Kidney (tissue), 14 donors: ENCODE measurements around the gene SIGLEC6. TPM values are rescaled to one million over a fixed set of nuclear protein-coding genes. Genes with fewer than 3 reads are reported as not detected.

Source experiments
- DNase-seq, 5 donors: peaks; one replicate each; pipeline ENCODE4 v3.0.0-alpha.2; 2013 to 2020
- FAIRE-seq: peaks from 2 replicates; lab custom pipeline; 2012; peaks lifted over from hg19 to GRCh38; lab: Jason Lieb, UNC
- H3K27ac ChIP-seq, 2 donors: one replicate each; pipeline ENCODE4 v1.7.0; 2013; ENCODE audit warnings: low read depth in 2 of 2, low read length in 2 of 2, inconsistent platforms in 1 of 2
- H3K27me3 ChIP-seq: one replicate; pipeline ENCODE4 v1.7.1; 2013; ENCODE audit warnings: low read length, inconsistent platforms; ENCODE audit not compliant: control insufficient read depth, insufficient read depth
- H3K36me3 ChIP-seq, 3 donors: one replicate each; pipeline versions ENCODE4 v1.7.0 to v1.7.1; 2013; ENCODE audit warnings: low read length in 3 of 3, control low read depth in 1 of 3, inconsistent platforms in 1 of 3; ENCODE audit not compliant: insufficient read depth in 3 of 3, control insufficient read depth in 2 of 3
- H3K4me1 ChIP-seq, 3 donors: one replicate each; pipeline versions ENCODE4 v1.7.0 to v1.7.1; 2013; ENCODE audit warnings: low read length in 3 of 3, inconsistent platforms in 1 of 3, low read depth in 1 of 3; ENCODE audit not compliant: control insufficient read depth in 2 of 3, insufficient read depth in 2 of 3
- H3K4me3 ChIP-seq, 3 donors: one replicate each; pipeline versions ENCODE4 v1.7.0 to v1.8.1; 2013; ENCODE audit warnings: low read length in 3 of 3, control low read depth in 1 of 3, inconsistent platforms in 1 of 3
- H3K9ac ChIP-seq, 3 donors: one replicate each; pipeline versions ENCODE4 v1.7.0 to v1.7.1; 2013; ENCODE audit warnings: low read length in 3 of 3, control low read depth in 1 of 3, inconsistent platforms in 1 of 3
- H3K9me3 ChIP-seq, 3 donors: one replicate each; pipeline versions ENCODE4 v1.7.0 to v1.7.1; 2013; ENCODE audit warnings: low read length in 3 of 3, control low read depth in 1 of 3, inconsistent platforms in 1 of 3; ENCODE audit not compliant: control insufficient read depth in 2 of 3, insufficient read depth in 1 of 3
- intact Hi-C: fragments of 100-400 bp; cut with DNase I; formaldehyde crosslinking; loops from one replicate; pipeline ENCODE4 v1.11.1; 2022
- polyA plus RNA-seq: library from polyadenylated mRNA; stranded (reverse); fragments of 350-450 nt; fragmentation: Illumina TruSeq; extraction: RNeasy Lipid Tissue Mini Kit (QIAGEN cat#74804); gene quantifications from one replicate; pipeline ENCODE4 v1.2.3, GENCODE V29; 2014; ENCODE audit warnings: low read depth, low replicate concordance; ENCODE audit not compliant: insufficient read depth
- total RNA-seq: library from RNA; stranded (reverse); fragmentation: NEBNext Ultra II Directional; extraction: Animal tissue kit (Norgen Biotek cat#: 25700); gene quantifications from one replicate; pipeline ENCODE4 v1.2.1, GENCODE V29; 2021
- TF ChIP-seq, protein P1 (sequence below): IDR thresholded peaks from 3 replicates; pipeline ENCODE4 v1.5.1; 2012; ENCODE audit warnings: mild to moderate bottlenecking, moderate library complexity, borderline replicate concordance; ENCODE audit not compliant: insufficient read depth; ENCODE audit errors: extremely low read depth
- donor health status: control.
- donor health status: control.
- donor health status: control.
- donor health status: control.
- donor health status: control.
- donor health status: DM: yes; HTN: yes; CAD: no.
- donor health status: Normal renal cell carcinoma (clear cell type).

SIGLEC6 gene
- total and polyA plus RNA-seq, 2 donors from 2014 or later = 4.8 TPM; not detected in 1

DNA sequence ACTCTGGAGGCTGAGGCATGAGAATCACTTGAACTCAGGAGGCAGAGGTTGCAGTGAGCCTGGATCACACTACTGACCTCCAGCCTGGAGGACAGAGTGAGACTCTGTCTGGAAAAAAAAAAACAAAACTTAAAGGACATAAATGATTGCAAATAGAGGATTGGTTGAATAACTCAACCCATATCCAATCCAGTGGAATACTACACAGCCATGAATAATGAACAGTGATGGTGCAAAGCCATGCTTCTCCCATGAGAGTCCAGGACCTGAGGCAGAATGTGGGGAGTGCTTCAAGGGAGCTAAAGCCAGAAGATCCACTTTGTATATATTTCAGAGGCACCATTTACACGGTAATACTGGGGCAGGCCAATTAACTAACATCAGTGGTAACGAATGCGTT lies 55.3 kb downstream of the SIGLEC6 start:
- no peak for DNase-seq
- intact Hi-C loops = loop anchor here (10.0 kb wide), 1 partner anchor 169 kb away; the partner anchor contains the start of gene SIGLEC14
- Histone ChIP-seq H3K4me3 (no peak overlapping the region), H3K27me3 (no peaks in the 10 kb centered on the region), H3K4me1 (no peaks in the 10 kb centered on the region), H3K9me3 (peaks cover 0 to 3% (median 0%) of the 10 kb centered on the region in 3 donors), H3K9ac (no peak overlapping the region), H3K27ac (no peak overlapping the region), H3K36me3 (no peaks in the 10 kb centered on the region)
- TF ChIP-seq, protein P1, sequence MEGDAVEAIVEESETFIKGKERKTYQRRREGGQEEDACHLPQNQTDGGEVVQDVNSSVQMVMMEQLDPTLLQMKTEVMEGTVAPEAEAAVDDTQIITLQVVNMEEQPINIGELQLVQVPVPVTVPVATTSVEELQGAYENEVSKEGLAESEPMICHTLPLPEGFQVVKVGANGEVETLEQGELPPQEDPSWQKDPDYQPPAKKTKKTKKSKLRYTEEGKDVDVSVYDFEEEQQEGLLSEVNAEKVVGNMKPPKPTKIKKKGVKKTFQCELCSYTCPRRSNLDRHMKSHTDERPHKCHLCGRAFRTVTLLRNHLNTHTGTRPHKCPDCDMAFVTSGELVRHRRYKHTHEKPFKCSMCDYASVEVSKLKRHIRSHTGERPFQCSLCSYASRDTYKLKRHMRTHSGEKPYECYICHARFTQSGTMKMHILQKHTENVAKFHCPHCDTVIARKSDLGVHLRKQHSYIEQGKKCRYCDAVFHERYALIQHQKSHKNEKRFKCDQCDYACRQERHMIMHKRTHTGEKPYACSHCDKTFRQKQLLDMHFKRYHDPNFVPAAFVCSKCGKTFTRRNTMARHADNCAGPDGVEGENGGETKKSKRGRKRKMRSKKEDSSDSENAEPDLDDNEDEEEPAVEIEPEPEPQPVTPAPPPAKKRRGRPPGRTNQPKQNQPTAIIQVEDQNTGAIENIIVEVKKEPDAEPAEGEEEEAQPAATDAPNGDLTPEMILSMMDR = no peak
- no peak for FAIRE-seq

DNA sequence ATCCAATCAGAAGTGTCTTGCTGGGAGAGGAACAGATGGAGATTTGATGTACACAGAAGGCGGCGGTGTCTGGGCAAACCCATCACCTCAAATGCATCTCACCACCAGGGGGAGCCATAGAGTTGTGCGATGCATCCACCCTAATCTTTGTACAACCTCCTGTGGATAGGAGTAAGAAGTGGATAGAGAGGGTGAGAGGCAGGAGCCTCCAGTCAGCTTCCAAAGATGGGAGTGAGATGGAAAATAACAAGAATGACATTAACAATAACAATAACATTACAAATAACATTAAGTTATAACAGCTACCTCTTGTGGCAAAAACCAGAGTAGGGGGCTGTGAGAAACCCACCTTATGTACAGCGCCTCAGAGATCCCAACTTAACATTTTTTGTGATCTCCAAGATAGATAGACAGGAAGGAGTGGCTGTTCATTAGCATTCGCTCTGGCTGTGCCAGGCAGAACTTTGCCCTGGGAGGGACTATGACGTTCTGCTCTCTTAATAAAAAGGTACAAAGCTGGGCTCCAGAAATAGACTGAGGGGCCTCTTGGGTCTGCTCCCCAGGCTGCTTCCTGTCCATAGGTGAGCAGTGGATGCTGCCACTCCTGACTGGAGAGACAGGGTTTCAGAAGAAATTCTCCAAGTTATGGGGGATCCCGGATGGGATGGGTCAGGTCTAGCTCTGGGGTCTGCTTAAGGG lies 58.3 kb downstream of the SIGLEC6 start:
- DNase-seq (peak in 4 of 5 donors; percentile 46 to 77 (median 70)), FAIRE-seq (no peak)
- peaks cover 0 to 3% (median 0%) of the 10 kb centered on the region in 3 donors for H3K9me3 ChIP-seq
- no peak overlapping the region for H3K4me3 ChIP-seq
- H3K4me1 ChIP-seq = no peaks in the 10 kb centered on the region
- intact Hi-C loops = loop anchor here (10.0 kb wide), 1 partner anchor 172 kb away; the partner anchor contains the start of gene SIGLEC14
- TF ChIP-seq, protein P1 = peak; percentile 68
- H3K27ac ChIP-seq = no peak overlapping the region
- no peak overlapping the region for H3K9ac ChIP-seq
- H3K36me3 ChIP-seq = no peaks in the 10 kb centered on the region
- H3K27me3 ChIP-seq = no peaks in the 10 kb centered on the region

DNA sequence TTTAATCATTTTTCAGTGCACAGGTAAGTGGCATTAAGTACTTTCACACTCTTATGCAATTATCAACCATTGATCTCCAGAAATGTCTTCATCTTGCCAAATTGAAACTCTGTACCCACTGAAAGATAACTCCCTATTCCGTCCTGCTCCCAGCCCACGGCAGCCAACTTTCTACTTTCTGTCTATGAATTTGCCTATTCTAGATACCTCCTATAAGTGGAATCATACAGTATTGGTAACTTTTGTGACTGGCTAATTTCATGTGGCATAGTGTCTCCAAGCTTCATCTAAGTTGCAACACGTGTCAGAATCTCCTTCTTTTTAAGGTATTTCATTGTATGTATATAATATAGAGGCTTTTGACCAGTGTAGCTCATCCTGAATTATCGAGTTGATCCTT lies 58.9 kb downstream of the SIGLEC6 start:
- DNase-seq = no peak
- no peak overlapping the region for H3K4me3 ChIP-seq
- no peaks in the 10 kb centered on the region for H3K36me3 ChIP-seq
- no peak overlapping the region for H3K27ac ChIP-seq
- no peak for FAIRE-seq
- H3K9me3 ChIP-seq = peaks cover 0 to 3% (median 0%) of the 10 kb centered on the region in 3 donors
- H3K9ac ChIP-seq = no peak overlapping the region
- TF ChIP-seq, protein P1 = no peak
- H3K4me1 ChIP-seq = no peaks in the 10 kb centered on the region
- intact Hi-C loops = loop anchor here (10.0 kb wide), 1 partner anchor 172 kb away; the partner anchor contains the start of gene SIGLEC14
- no peaks in the 10 kb centered on the region for H3K27me3 ChIP-seq
